DOHH2 (cell line): Measurements from ENCODE around the gene CDKN1A.

Experiments used
- H3F3A ChIP-seq: fragments of 200-600 bp; sonication (generic), shearing (Covaris generic); 2 replicates; pipeline ENCODE4 v1.6.0; 2016; ENCODE audit warnings: antibody characterized with exemption, mild to moderate bottlenecking; ENCODE audit not compliant: control insufficient read depth, insufficient read depth
- H3K27ac ChIP-seq: fragments of 200-600 bp; sonication (generic); 2 replicates; pipeline ENCODE4 v1.5.1; 2014; ENCODE audit warnings: low read depth, mild to moderate bottlenecking, low read length, moderate library complexity
- H3K27me3 ChIP-seq: fragments of 200-600 bp; sonication (generic); 2 replicates; pipeline ENCODE4 v1.6.1; 2014; ENCODE audit warnings: mild to moderate bottlenecking, low read length, mixed read lengths; ENCODE audit not compliant: control insufficient read depth
- H3K36me3 ChIP-seq: fragments of 200-600 bp; sonication (generic); 2 replicates; pipeline ENCODE4 v1.6.1; 2014; ENCODE audit warnings: mild to moderate bottlenecking, low read length, moderate library complexity, mixed read lengths; ENCODE audit not compliant: control insufficient read depth
- H3K4me1 ChIP-seq: fragments of 200-600 bp; sonication (generic); 2 replicates; pipeline ENCODE4 v1.6.1; 2014; ENCODE audit warnings: mild to moderate bottlenecking, low read length, mixed read lengths; ENCODE audit not compliant: control insufficient read depth
- H3K4me2 ChIP-seq: fragments of 200-600 bp; sonication (generic); 2 replicates; pipeline ENCODE4 v1.6.0; 2014; ENCODE audit warnings: mild to moderate bottlenecking, low read length, moderate library complexity
- H3K4me3 ChIP-seq: fragments of 200-600 bp; sonication (generic); 2 replicates; pipeline ENCODE4 v1.5.1; 2014; ENCODE audit warnings: mild to moderate bottlenecking, low read length, mixed read lengths
- H3K79me2 ChIP-seq: fragments of 200-600 bp; sonication (generic); 2 replicates; pipeline ENCODE4 v1.6.1; 2014; ENCODE audit warnings: mild to moderate bottlenecking, low read length, mixed read lengths; ENCODE audit not compliant: control insufficient read depth
- H3K9me2 ChIP-seq: fragments of 200-600 bp; sonication (generic); replicated peaks from 2 replicates; pipeline ENCODE4 v1.6.1; 2014; ENCODE audit warnings: mild to moderate bottlenecking, low read length, mixed read lengths; ENCODE audit not compliant: control insufficient read depth
- H3K9me3 ChIP-seq: fragments of 200-600 bp; sonication (generic); 2 replicates; pipeline ENCODE4 v1.6.1; 2014; ENCODE audit warnings: antibody characterized with exemption, low read length, mixed read lengths; ENCODE audit not compliant: control insufficient read depth, insufficient read depth
- H4K20me1 ChIP-seq: fragments of 200-600 bp; sonication (generic); 2 replicates; pipeline ENCODE4 v1.6.0; 2014; ENCODE audit warnings: low read depth, mild to moderate bottlenecking, antibody characterized with exemption, low read length, moderate library complexity; ENCODE audit not compliant: control insufficient read depth, insufficient read depth
- CTCF ChIP-seq: fragments of 200-600 bp; sonication (generic); IDR thresholded peaks from one replicate; pipeline ENCODE4 v1.5.1; 2014; ENCODE audit warnings: antibody characterized with exemption, mild to moderate bottlenecking, low read depth, low read length; ENCODE audit not compliant: poor library complexity, severe bottlenecking
- EZH2phosphoT487 ChIP-seq: fragments of 200-600 bp; sonication (generic); IDR thresholded peaks from 2 replicates; pipeline ENCODE4 v1.6.1; 2017; ENCODE audit warnings: borderline replicate concordance, mild to moderate bottlenecking, antibody characterized with exemption, low read length, moderate library complexity, mixed read lengths

Gene CDKN1A

GRCh38 chr6:36694616-36695015 is 16.1 kb downstream of the CDKN1A start:
- H3K9me2 ChIP-seq: no peaks in the 10 kb centered on the region
- H3K36me3 ChIP-seq: no peaks in the 10 kb centered on the region
- H4K20me1 ChIP-seq: no peaks in the 10 kb centered on the region
- H3K9me3 ChIP-seq: no peaks in the 10 kb centered on the region; the same call in 1 of the 2 replicates
- 0 out of 2 replicates have a peak overlapping the region, but pooled peaks have one; percentile 22 for H3K27ac ChIP-seq
- H3K4me3 ChIP-seq: no peak overlapping the region
- H3K4me1 ChIP-seq: peaks cover 51% of the 10 kb centered on the region
- no peak for TF ChIP-seq EZH2phosphoT487
- no peak for TF ChIP-seq CTCF
- H3K79me2 ChIP-seq: no peaks in the 10 kb centered on the region
- H3K27me3 ChIP-seq: no peaks in the 10 kb centered on the region
- H3F3A ChIP-seq: peaks cover 10% of the 10 kb centered on the region
- peak overlapping the region; percentile 45 for H3K4me2 ChIP-seq

- no peaks in the 10 kb centered on the region; the same call in 1 of the 2 replicates for H3K9me3 ChIP-seq
- H3F3A ChIP-seq: peaks cover 10% of the 10 kb centered on the region
- H3K27me3 ChIP-seq: no peaks in the 10 kb centered on the region
- no peaks in the 10 kb centered on the region for H3K9me2 ChIP-seq
- TF ChIP-seq CTCF (no peak), EZH2phosphoT487 (no peak)
- H3K4me3 ChIP-seq: no peak overlapping the region
- H3K4me1 ChIP-seq: peaks cover 43% of the 10 kb centered on the region
- H3K36me3 ChIP-seq: no peaks in the 10 kb centered on the region
- H3K4me2 ChIP-seq: no peak overlapping the region
- no peaks in the 10 kb centered on the region for H4K20me1 ChIP-seq
- no peak overlapping the region for H3K27ac ChIP-seq
- H3K79me2 ChIP-seq: no peaks in the 10 kb centered on the region
These were observed 16.9 kb downstream of the CDKN1A start for GRCh38 chr6:36695414-36695813.

GRCh38 chr6:36697481-36697903 is 19.0 kb downstream of the CDKN1A start, which contains the start of gene RAB44:
Gene RAB44 (plus strand): TSS chr6:36697826. CDS start chr6:36704236, 6,410 bp downstream.
- H3K79me2 ChIP-seq: no peaks in the 10 kb centered on the region

More at GRCh38 chr6:36697481-36697903, 19.0 kb downstream of the CDKN1A start, which contains the start of gene RAB44:
- no peaks in the 10 kb centered on the region; the same call in 1 of the 2 replicates for H3K9me3 ChIP-seq
- H3F3A ChIP-seq: peaks cover 4% of the 10 kb centered on the region; the same call in 1 of the 2 replicates
- no peak within 1 kb of the TSS for H3K4me3 ChIP-seq
- H3K36me3 ChIP-seq: no peaks in the 10 kb centered on the region
- H4K20me1 ChIP-seq: no peaks in the 10 kb centered on the region
- no peaks in the 10 kb centered on the region for H3K27me3 ChIP-seq
- no peak within 1 kb of the TSS for H3K4me2 ChIP-seq
- no peak for TF ChIP-seq CTCF
- no peak for TF ChIP-seq EZH2phosphoT487
- H3K9me2 ChIP-seq: no peaks in the 10 kb centered on the region
- no peak within 1 kb of the TSS for H3K27ac ChIP-seq
- peaks cover 22% of the 10 kb centered on the region for H3K4me1 ChIP-seq
